Neuronal stem cell (in vitro differentiated cells): Measurements from ENCODE around the gene GOLT1A.

ENCODE experiments used
- DNase-seq: peaks from one replicate; pipeline ENCODE4 v3.0.0-alpha.2; 2013; ENCODE audit warnings: low spot score
- H2AFZ ChIP-seq: one replicate; pipeline ENCODE4 v1.6.1; 2013; ENCODE audit warnings: mild to moderate bottlenecking, low read length, inconsistent platforms
- H2AK5ac ChIP-seq: 2 replicates; pipeline ENCODE4 v1.6.1; 2013; ENCODE audit warnings: low read depth, mild to moderate bottlenecking, inconsistent platforms, low read length, moderate library complexity, mixed read lengths
- H2BK120ac ChIP-seq: 2 replicates; pipeline ENCODE4 v1.6.1; 2013; ENCODE audit warnings: low read depth, mild to moderate bottlenecking, inconsistent platforms, low read length, moderate library complexity, mixed read lengths
- H2BK12ac ChIP-seq: one replicate; pipeline ENCODE4 v1.6.1; 2013; ENCODE audit warnings: low read length, inconsistent platforms
- H2BK15ac ChIP-seq: 2 replicates; pipeline ENCODE4 v1.6.1; 2013; ENCODE audit warnings: mild to moderate bottlenecking, low read length, inconsistent platforms, mixed read lengths
- H2BK5ac ChIP-seq: one replicate; pipeline ENCODE4 v1.6.1; 2013; ENCODE audit warnings: inconsistent platforms, mild to moderate bottlenecking, low read length, moderate library complexity
- H3K14ac ChIP-seq: one replicate; pipeline ENCODE4 v1.6.1; 2013; ENCODE audit warnings: low read length, inconsistent platforms
- H3K18ac ChIP-seq: 2 replicates; pipeline ENCODE4 v1.6.1; 2013; ENCODE audit warnings: low read length, inconsistent platforms
- H3K23ac ChIP-seq: 2 replicates; pipeline ENCODE4 v1.6.1; 2013; ENCODE audit warnings: low read depth, mild to moderate bottlenecking, mixed read lengths, low read length, inconsistent platforms; ENCODE audit not compliant: poor library complexity
- H3K27ac ChIP-seq: replicated peaks from 3 replicates; pipeline ENCODE4 v1.5.1; 2013; ENCODE audit warnings: low read length, inconsistent platforms
- H3K27me3 ChIP-seq, 3 experiments: 2 replicates each; pipeline ENCODE4 v1.6.1; 2013; ENCODE audit warnings: low read length in 3 of 3, mild to moderate bottlenecking in 2 of 3, inconsistent platforms in 1 of 3, low read depth in 1 of 3, mixed read lengths in 1 of 3, moderate library complexity in 1 of 3; ENCODE audit not compliant: control insufficient read depth in 3 of 3, insufficient read depth in 3 of 3
- H3K36me3 ChIP-seq, 2 donors: replicated peaks in 1 of 2; 2 replicates each; pipeline ENCODE4 v1.6.1; 2013; ENCODE audit warnings: low read length in 2 of 2; ENCODE audit not compliant: control insufficient read depth in 2 of 2, insufficient read depth in 2 of 2
- H3K4ac ChIP-seq: 2 replicates; pipeline ENCODE4 v1.6.1; 2013; ENCODE audit warnings: inconsistent platforms, mild to moderate bottlenecking, low read length, moderate library complexity
- H3K4me1 ChIP-seq, 2 donors: 1 replicate in 1 of 2; 2 replicates in 1 of 2; pipeline ENCODE4 v1.6.1; 2013; ENCODE audit warnings: low read length in 2 of 2, low read depth in 1 of 2; ENCODE audit not compliant: control insufficient read depth in 2 of 2, insufficient read depth in 1 of 2
- H3K4me2 ChIP-seq: one replicate; pipeline ENCODE4 v1.6.1; 2013; ENCODE audit warnings: mild to moderate bottlenecking, low read length, inconsistent platforms; ENCODE audit not compliant: insufficient read depth, poor library complexity, severe bottlenecking
- H3K4me3 ChIP-seq, 2 donors: 2 replicates each; pipeline ENCODE4 v1.5.1; 2013; ENCODE audit warnings: low read length in 2 of 2, mild to moderate bottlenecking in 2 of 2, inconsistent platforms in 1 of 2, moderate library complexity in 1 of 2
- H3K79me1 ChIP-seq: one replicate; pipeline ENCODE4 v1.6.1; 2013; ENCODE audit warnings: low read depth, mild to moderate bottlenecking, inconsistent platforms, low read length, moderate library complexity
- H3K9ac ChIP-seq: one replicate; pipeline ENCODE4 v1.6.1; 2013; ENCODE audit warnings: mild to moderate bottlenecking, low read depth, low read length, inconsistent platforms; ENCODE audit not compliant: poor library complexity
- H3K9me3 ChIP-seq, 2 donors: replicated peaks in 1 of 2; 2 replicates each; pipeline versions ENCODE3 to v1.6.1; 2013; ENCODE audit warnings: low read length in 2 of 2, mild to moderate bottlenecking in 2 of 2, inconsistent platforms in 1 of 2, low read depth in 1 of 2, mixed read lengths in 1 of 2, moderate library complexity in 1 of 2; ENCODE audit not compliant: control insufficient read depth in 2 of 2, insufficient read depth in 1 of 2
- H4K8ac ChIP-seq: one replicate; pipeline ENCODE4 v1.6.1; 2013; ENCODE audit warnings: low read depth, mild to moderate bottlenecking, inconsistent platforms, low read length, moderate library complexity
- H4K91ac ChIP-seq: one replicate; pipeline ENCODE4 v1.6.1; 2013; ENCODE audit warnings: low read length, low read depth, mild to moderate bottlenecking, inconsistent platforms; ENCODE audit not compliant: poor library complexity
- WGBS, 2 donors: extraction: QIAGEN DNeasy Blood & Tissue Kit; methylation state at CpG; one replicate each; pipeline ENCODE4 v1.1.7; 2013; ENCODE audit warnings: missing lambda C conversion rate in 2 of 2, mixed read lengths in 1 of 2; ENCODE audit not compliant: insufficient read length in 2 of 2, insufficient replicate concordance in 1 of 2; ENCODE audit errors: extremely low coverage in 2 of 2; 5-methylcytosine and 5-hydroxymethylcytosine counted together

The GOLT1A gene

GRCh38 chr1:204192046-204192445 is 21.7 kb downstream of the GOLT1A start:
- H3K4me1 ChIP-seq = peaks cover 4 to 7% of the 10 kb centered on the region in 2 donors
- no CpG with 5 or more reads among the region's 2 CpGs for WGBS, 2 donors
- H2BK12ac ChIP-seq = no peak overlapping the region
- DNase-seq = no peak
- H3K27me3 ChIP-seq = peaks cover 0 to 77% (median 21%) of the 10 kb centered on the region in 3 experiments
- H2BK5ac ChIP-seq = no peak overlapping the region
- no peak overlapping the region for H3K4ac ChIP-seq
- no peak overlapping the region for H2BK15ac ChIP-seq
- no peak overlapping the region for H2BK120ac ChIP-seq
- H3K23ac ChIP-seq = no peak overlapping the region
- no peak overlapping the region for H4K8ac ChIP-seq
- H3K79me1 ChIP-seq = peaks cover 2% of the 10 kb centered on the region
- no peak overlapping the region for H2AFZ ChIP-seq
- H3K27ac ChIP-seq = no peak overlapping the region
- no peaks in the 10 kb centered on the region for H3K36me3 ChIP-seq
- H3K9me3 ChIP-seq = peaks cover 0 to 4% of the 10 kb centered on the region in 2 donors
- H3K4me3 ChIP-seq = no peak overlapping the region
- H3K4me2 ChIP-seq = no peak overlapping the region
- H3K9ac ChIP-seq = no peak overlapping the region
- no peak overlapping the region for H2AK5ac ChIP-seq
- no peak overlapping the region for H4K91ac ChIP-seq
- no peak overlapping the region for H3K18ac ChIP-seq
- no peak overlapping the region for H3K14ac ChIP-seq

GRCh38 chr1:204191456-204191855 is 22.3 kb downstream of the GOLT1A start:
- H3K79me1 ChIP-seq = peaks cover 2% of the 10 kb centered on the region
- H3K4me3 ChIP-seq = no peak overlapping the region
- no peaks in the 10 kb centered on the region for H3K36me3 ChIP-seq
- H4K91ac ChIP-seq = no peak overlapping the region
- no peak overlapping the region for H4K8ac ChIP-seq
- H2BK120ac ChIP-seq = no peak overlapping the region
- H3K18ac ChIP-seq = no peak overlapping the region
- no peak overlapping the region for H2AFZ ChIP-seq
- no peak overlapping the region for H3K14ac ChIP-seq
- no peak overlapping the region for H3K23ac ChIP-seq
- H3K27me3 ChIP-seq = peaks cover 0 to 77% (median 21%) of the 10 kb centered on the region in 3 experiments
- no peak overlapping the region for H2BK12ac ChIP-seq
- WGBS, 2 donors = no CpG with 5 or more reads among the region's 7 CpGs
- no peak overlapping the region for H3K4ac ChIP-seq
- H3K9me3 ChIP-seq = peaks cover 0 to 4% of the 10 kb centered on the region in 2 donors
- no peak for DNase-seq
- H3K27ac ChIP-seq = no peak overlapping the region
- no peak overlapping the region for H2BK5ac ChIP-seq
- no peak overlapping the region for H3K4me2 ChIP-seq
- no peak overlapping the region for H2BK15ac ChIP-seq
- no peak overlapping the region for H3K9ac ChIP-seq
- peaks cover 4 to 7% of the 10 kb centered on the region in 2 donors for H3K4me1 ChIP-seq
- no peak overlapping the region for H2AK5ac ChIP-seq

GRCh38 chr1:204190212-204191211 is 23.3 kb downstream of the GOLT1A start:
- Histone ChIP-seq H3K18ac (peak overlapping the region; percentile 33), H3K79me1 (peaks cover 2% of the 10 kb centered on the region), H3K27me3 (peaks cover 0 to 68% (median 21%) of the 10 kb centered on the region in 3 experiments), H4K8ac (no peak overlapping the region), H3K4me2 (peak overlapping the region; percentile 28), H2BK15ac (no peak overlapping the region), H2BK12ac (no peak overlapping the region), H3K4me3 (no peak overlapping the region), H2AFZ (peak overlapping the region; percentile 76), H3K14ac (no peak overlapping the region), H2BK5ac (no peak overlapping the region), H2AK5ac (no peak overlapping the region), H3K9ac (no peak overlapping the region), H3K23ac (no peak overlapping the region), H3K4ac (no peak overlapping the region), H3K36me3 (no peaks in the 10 kb centered on the region), H3K27ac (no peak overlapping the region), H2BK120ac (no peak overlapping the region), H4K91ac (no peak overlapping the region), H3K4me1 (peaks cover 4 to 5% of the 10 kb centered on the region in 2 donors), H3K9me3 (peaks cover 0 to 4% of the 10 kb centered on the region in 2 donors)
- no CpG with 5 or more reads among the region's 44 CpGs for WGBS, 2 donors
- DNase-seq = no peak

- no peak overlapping the region for H3K4me3 ChIP-seq
- H3K9me3 ChIP-seq = no peaks in the 10 kb centered on the region
- no peak overlapping the region for H2BK120ac ChIP-seq
- no peak overlapping the region for H2AK5ac ChIP-seq
- no peak overlapping the region for H4K8ac ChIP-seq
- DNase-seq = no peak
- no peak overlapping the region for H2BK12ac ChIP-seq
- H3K27ac ChIP-seq = no peak overlapping the region
- no peak overlapping the region for H3K9ac ChIP-seq
- H3K14ac ChIP-seq = no peak overlapping the region
- H3K36me3 ChIP-seq = no peaks in the 10 kb centered on the region
- H4K91ac ChIP-seq = no peak overlapping the region
- H3K18ac ChIP-seq = no peak overlapping the region
- peaks cover 0 to 1% of the 10 kb centered on the region in 2 donors for H3K4me1 ChIP-seq
- no peak overlapping the region for H2AFZ ChIP-seq
- no peak overlapping the region for H2BK5ac ChIP-seq
- H3K27me3 ChIP-seq = peaks cover 0 to 66% (median 17%) of the 10 kb centered on the region in 3 experiments
- H3K79me1 ChIP-seq = no peaks in the 10 kb centered on the region
- no peak overlapping the region for H3K4ac ChIP-seq
- no peak overlapping the region for H2BK15ac ChIP-seq
- no peak overlapping the region for H3K23ac ChIP-seq
- WGBS, 2 donors = no CpG with 5 or more reads among the region's 11 CpGs
- no peak overlapping the region for H3K4me2 ChIP-seq
These were observed 24.7 kb downstream of the GOLT1A start for GRCh38 chr1:204188959-204189639.
